A673 (cell line): ENCODE measurements around the gene WDR49.

Source experiments
- CTCF ChIP-seq: fragments of 300-800, 200-600 bp; sonication (generic); conservative IDR thresholded peaks from 2 replicates; pipeline ENCODE4 v1.5.1; 2017; ENCODE audit warnings: low read depth, mild to moderate bottlenecking, antibody characterized with exemption, low read length, moderate library complexity, mixed read lengths
- EZH2 ChIP-seq: fragments of 200-600 bp; sonication (generic); IDR thresholded peaks from 2 replicates; pipeline ENCODE4 v1.6.1; 2017; ENCODE audit warnings: borderline replicate concordance, low read depth, mild to moderate bottlenecking, mixed read lengths, antibody characterized with exemption, low read length; ENCODE audit not compliant: poor library complexity, severe bottlenecking

DNA sequence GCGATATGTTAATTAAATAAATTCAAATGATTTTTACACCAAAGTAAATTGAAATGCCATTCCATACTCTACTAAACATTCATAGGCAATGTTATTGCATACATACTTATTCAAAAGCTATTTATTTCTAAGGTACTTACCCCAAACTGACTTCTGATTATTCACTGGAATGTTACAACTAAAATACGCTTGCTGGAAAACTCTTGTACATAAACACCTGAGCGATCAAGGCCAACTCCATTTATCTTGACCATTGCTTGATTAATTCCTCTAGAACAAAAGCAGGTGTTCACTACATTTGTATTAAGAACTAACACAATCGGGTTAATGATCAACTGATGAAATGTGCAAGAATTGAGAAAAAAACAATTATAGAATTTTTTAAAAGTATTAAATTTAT, 179.9 kb downstream of the WDR49 start, which contains the start of gene SERPINI2:
- no peak for TF ChIP-seq CTCF
- no peak for TF ChIP-seq EZH2
